Fibroblast of skin of right biceps (primary cell): ENCODE measurements around the gene BAZ2B.
"Not testable (repeated sequence)": the region's sequence is repeated elsewhere in the genome, so short reads cannot be mapped to it uniquely, and the experiment has no call there.

Source experiments
- DNase-seq: peaks from one replicate; pipeline ENCODE4 v3.0.0-alpha.2; 2013

BAZ2B gene

DNA sequence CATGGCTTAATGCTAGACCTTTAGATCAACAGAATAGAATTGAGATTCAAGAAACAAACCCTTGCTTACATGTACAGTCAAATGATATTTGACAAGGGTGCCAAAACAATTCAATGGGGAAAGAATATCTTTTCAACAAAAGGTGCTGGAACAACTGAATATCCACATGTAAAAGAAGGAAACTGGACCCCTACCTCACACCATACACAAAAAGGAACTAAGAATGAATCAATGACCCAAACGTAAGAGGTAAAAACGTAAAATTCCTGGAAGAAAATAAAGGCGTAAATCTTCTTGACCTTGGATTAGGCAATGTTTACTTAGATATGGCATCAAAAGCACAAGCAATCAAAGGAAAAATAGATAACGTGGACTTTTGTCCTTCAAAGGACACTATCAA lies 43.1 kb downstream of the BAZ2B start:
- no peak for DNase-seq

DNA sequence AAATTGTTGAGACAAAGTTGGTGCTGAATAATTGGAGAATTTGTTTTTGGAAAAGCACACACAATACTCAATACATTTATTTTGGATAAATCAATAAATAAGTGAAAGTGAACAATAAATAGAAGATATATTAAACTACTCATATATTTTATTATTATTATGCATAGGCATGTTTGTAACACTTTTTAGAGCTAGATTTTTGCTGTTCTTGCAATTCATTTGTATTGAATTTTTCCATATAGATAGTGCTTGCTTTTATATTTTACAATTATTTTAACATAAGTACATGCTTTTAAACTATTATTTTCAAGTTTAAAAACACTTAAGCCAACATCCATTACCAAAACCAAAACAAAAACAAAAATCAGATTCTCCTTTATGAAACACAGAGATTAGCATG lies 43.9 kb downstream of the BAZ2B start:
- DNase-seq, result no peak

DNA sequence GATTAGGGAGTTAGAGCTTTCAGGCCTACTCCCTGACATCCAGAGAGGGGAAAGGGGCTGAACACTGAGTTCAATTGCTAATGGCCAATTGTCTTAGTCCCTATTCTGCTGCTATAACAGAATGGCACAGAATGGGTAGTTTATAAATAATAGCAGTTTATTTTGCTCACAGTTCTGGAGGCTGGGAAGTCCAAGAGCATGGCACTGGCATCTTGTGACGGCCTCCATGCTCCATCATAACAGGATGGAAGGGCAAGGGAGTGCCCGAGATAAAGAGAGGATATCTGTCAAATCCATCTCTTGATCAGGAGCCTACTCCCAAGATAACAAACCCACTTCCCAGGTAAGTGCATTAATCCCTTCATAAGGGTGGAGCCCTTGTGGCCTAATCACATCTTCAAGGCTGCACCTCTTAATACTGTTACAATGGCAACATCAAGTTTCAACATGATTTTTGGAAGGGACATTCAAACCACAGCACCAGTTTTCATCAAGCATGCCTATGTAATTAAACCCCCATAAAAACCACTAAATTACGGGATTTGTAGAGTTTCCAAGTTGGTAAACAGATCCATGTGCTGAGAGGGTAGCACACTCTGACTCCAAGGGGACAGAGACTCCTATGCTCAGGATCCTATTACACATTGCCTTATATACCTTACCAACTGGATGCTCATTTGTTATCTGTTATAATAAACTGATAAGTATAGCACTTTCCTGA lies 44.6 kb downstream of the BAZ2B start:
- peak; percentile 19 for DNase-seq

DNA sequence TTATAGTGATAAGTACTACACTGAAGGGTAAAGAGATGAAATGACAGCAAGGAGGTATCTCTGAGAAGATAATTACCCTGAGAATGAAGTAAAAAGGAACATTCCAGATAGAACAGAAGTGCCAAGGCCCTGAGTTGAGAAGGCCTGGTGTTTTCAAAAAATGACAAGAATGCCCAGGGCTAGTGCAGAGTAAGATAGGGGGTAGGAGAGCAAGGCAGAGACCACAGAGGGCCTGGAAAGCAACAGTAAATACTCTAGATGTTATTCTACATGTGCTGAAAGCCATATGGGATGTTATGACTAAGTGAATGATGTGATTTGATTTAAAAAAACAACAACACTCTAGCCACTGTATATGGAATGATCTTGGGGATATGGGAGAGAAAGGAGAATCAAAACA lies 52.3 kb downstream of the BAZ2B start:
- peak; percentile 69 for DNase-seq

DNA sequence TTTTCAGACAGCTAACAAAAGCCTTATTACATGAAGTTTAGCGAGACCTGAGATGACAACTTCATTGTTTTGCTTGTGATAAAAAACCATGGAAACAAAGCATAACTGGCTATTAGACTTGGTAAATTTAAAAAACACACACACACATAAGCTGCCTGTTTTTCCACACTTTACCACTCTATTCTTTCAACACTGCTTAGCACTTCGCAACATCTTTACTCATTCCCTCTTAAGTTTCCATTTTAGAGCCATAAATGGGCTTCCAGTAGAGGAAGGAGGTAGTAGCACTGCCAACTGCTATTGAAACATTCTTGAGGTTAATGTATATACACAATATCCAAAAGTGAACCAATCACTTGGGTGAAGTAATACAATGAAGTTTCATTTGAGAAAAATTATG lies 54.1 kb downstream of the BAZ2B start:
- peak; percentile 59 for DNase-seq

DNA sequence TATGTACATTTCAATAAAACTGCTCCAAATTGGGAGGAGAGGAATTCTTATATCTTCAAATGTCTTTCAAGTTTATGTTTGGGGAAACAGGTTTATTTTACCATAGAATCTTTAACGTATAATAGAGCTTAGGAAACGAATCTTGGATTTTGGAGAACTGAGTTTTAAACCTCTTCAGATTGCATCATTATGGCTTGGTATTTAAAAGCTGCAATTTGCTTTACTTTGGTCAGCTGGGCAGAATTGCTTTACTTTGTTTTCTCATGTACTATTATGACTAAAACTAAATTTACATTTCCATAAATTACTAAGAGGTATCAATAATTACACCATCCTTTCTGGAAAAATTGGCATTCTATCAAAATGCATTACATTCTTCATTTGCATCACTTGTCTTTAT lies 54.6 kb downstream of the BAZ2B start:
- DNase-seq, result no peak

DNA sequence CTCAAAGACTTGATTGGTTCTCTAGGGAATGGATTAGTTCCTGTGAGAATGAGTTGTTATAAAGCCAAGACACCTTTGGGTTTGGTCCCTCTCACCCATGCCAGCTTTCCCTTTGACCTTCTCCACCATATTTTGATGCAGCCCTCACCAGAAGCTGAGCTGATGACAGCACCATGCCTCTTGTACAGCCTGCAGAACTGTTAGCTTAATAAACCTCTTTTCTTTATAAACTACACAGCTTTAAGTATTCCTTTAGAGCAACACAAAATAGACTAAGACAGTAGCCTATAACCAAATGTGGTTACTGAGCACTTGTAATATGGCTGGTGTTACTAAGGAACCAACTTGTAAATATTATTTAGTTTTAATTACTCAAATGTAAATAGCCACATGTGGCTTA lies 55.1 kb downstream of the BAZ2B start:
- DNase-seq, result no peak

DNA sequence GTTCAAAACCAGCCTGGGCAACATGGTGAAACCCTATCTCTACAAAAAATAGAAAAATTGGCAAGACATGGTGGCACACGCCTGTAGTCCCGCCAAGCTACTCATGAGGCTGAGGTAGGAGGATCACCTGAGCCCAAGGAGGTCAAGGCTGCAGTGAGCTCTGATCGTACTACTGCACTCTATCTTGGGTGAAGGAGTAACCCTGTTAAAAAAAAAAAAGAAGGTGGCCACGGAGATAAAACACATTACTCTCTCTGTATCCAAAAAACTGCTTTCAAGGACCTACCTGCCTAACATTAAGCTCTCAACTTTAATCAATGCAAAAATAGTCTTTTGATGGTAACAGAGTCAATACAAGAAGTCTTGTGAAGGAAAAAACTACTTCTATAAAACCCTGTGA lies 57.3 kb downstream of the BAZ2B start:
- no peak for DNase-seq

DNA sequence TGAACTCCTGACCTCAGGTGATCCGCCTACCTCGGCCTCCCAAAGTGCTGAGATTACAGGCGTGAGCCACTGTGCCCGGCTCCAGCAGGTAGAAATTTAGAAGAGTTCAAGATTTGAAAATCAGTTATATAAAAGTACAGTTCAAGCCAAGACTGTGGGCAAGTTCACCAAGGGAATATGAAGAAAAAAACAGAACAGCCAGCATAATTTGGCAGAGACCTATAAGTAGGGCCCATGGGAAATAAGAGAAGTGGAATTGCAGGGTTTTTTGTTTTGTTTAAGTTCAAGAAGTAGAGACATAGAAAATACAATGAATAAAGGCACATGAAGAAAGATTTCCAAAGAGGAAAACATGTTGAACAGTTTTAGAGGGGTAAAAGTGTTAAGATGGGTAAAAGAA lies 57.9 kb downstream of the BAZ2B start:
- no peak for DNase-seq

DNA sequence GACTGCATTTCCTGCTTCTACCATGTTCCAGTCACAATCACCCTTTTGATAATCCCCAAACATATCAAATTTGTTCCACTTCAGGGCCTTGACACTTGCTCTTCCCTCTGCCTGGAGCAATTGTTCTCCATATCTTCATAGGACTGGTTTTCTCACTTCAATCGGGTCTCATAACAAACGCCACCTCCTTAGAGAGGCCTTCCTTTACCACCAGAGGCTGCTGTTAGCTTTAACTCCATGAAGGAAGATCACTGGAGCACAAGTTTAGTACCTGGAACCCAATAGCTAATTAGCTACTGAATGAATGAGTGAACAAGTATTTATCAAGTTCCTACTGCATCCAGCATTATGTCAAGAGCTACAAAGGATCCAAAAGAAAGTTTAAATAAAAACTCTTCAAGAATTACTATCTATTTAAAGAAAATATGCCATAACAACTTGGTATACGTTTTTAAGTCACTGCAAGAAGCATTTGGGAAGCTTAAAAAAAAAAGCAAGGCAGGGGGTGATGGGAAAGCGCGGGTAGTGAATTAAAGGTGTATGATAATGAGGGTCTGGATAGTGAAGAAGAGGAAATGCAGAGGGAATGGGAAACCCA lies 58.8 kb downstream of the BAZ2B start:
- DNase-seq, result peak; percentile 17

DNA sequence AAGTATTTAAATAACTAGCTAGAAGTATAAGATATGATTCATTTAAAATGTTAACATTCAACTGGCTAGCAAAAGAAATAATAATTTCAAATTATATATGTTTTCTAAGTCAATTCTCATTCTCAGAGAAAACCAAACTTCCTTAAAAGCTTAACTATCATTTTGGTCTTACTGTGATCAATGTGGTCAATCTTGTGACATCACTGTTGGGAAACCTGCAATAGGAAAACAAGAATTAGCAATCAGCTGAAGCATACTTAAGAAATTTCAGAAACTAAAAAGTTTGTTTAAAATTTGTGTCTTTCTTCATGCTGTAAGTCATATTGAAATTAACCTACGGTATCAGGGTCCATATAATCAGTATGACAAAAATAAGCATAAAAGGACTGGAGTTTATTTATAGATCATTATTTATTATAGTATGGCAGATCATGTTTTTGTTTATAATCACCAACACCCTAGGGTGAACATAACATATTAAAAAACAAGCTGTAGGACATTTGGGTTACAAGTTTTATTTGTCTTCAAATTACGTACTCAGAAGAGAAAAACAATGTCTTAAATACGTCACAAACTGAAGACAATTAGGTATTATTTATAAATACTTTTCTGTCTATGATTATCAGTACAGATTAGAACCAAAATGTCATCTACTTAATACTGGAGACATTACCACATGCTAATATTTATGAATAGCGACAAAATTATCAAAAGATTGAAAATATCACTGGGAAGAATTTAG lies 60.5 kb downstream of the BAZ2B start:
- no peak for DNase-seq

DNA sequence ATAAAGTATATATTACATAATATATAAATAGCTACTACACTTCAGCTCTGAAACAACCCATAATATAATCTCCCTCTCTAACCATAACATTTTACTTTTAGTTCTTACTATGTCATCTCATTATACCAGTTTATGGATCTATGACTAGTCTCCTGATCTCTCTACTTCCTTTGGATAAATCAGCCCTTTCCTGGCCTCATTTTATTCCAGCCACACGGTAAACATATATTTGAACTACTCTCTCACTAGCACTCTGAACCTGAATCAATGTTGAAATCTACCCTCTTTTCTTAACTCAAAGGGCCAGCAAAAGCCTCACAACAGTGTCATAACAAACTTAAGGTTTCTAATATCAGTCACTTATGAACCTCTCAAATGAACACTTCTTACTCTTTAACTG lies 62.6 kb downstream of the BAZ2B start:
- DNase-seq, result no peak

DNA sequence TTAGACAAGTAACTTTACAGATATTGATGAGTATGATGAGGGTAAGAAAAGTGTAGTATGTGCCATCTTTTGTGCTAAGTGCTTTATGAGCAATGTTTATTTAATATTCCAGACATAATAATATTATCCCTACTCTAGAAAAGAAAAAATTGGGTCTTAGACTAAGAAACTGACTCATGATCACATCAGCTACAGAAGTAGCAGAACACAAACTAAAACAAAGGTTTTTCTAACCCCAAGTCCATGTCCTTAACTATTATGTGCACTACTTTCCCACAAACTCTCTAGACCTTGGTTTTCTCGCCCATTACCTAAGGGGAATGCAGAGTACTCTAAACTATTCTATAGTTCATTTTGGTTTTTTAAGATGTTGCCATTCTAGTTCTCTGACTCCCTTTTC lies 64.5 kb downstream of the BAZ2B start:
- peak; percentile 5 for DNase-seq

DNA sequence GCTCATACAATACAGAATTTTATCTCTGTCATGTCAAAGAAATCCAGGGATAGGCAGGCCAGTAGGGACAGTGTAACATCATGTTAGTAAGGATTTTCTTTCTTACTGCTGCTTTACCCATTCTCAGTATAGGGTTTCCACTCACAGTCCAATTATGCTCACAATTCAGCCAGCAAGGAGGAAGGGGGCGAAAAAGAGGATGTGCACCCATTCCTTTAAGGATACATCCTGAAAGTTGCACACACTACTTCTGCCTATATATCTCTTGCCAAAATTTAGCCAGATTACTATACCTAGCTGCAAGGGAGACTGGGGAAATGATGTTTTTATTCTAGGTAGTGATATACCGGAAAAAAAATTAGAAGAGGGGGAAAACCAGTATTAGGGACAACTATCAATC lies 66.1 kb downstream of the BAZ2B start:
- no peak for DNase-seq

DNA sequence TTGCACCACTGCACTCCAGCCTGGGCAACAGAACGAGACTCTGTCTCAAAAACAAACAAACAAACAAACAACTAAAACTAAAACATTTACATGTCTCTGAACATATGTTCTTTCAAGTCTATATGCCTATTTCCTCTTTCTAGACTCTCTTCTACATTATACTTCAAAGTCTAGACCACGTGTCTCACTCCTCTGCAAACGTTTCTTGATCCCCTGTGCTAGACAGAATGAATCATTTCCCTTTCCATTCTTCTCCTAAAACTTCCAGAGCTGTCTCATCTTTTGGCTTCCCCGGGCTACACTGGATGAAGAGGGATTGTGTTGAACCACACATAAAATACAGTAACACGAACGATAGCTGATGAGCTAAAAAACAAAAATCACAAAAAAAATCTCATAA lies 67.1 kb downstream of the BAZ2B start:
- DNase-seq, result peak; percentile 48

DNA sequence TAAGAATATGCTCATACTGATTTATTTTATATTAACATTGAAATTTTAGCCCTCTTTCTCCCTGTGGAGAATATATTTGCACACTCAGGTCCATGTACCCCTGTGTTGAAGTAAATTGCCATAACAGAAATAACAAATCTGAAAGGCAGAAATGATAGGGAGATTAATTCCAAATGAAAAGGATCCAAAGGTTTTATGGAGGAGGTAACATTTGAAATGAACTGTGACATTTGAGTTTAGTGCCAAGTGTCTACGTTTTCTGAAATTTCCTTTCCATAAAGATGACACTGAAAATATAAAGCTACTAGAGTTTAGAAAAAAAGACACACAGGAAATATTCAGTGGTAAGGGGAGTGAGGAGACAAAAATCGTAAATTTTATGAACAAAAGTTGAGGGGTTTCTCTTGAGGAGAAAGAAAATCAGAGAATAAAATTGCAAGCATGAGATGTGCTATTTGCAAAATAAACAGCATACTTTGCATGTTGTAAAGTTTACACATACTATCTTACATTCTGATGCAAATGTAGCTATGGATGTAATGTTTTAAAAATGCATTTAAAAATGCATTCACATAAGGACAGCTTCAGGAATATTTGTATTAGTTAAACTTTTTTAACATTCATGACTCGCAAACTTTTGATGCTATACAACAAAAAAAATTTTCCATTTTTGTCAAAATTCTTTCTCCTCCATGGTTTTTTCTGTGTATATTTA lies 69.5 kb downstream of the BAZ2B start:
- no peak for DNase-seq

DNA sequence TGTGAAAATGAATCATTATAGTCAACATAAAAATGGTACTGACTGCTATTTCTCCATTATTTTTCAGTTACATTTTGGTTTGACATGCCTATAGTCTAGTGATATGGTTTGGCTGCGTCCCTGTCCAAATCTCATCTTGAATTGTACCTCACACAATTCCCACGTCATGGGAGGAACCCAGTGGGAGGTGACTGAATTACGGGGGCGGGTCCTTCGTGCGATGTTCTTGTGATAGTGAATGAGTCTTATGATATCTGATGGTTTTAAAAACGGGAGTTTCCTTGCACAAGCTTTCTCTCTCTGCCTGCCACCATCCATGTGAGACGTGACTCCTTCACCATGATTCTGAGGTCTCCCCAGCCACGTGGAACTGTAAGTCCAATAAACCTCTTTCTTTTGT lies 70.3 kb downstream of the BAZ2B start:
- no peak for DNase-seq

DNA sequence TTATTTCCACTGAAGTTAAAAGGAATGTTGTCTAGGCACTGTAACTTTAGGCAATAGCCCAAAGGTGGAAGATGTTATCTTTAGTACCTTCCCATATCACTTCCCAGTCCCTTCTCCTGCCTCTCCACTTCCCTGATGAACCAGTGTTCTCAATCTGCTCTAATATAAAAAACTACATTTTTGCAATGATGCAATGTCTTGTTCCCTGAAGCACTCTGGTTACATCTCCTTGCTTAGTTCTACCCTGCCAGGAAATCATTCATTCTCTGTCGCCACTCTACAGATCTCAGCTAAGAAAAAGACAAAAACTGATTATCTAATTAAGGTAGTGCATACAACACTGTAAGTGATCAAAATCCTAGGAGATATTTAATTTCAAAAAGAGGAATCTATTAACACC lies 71.3 kb downstream of the BAZ2B start:
- DNase-seq, result peak; percentile 2

DNA sequence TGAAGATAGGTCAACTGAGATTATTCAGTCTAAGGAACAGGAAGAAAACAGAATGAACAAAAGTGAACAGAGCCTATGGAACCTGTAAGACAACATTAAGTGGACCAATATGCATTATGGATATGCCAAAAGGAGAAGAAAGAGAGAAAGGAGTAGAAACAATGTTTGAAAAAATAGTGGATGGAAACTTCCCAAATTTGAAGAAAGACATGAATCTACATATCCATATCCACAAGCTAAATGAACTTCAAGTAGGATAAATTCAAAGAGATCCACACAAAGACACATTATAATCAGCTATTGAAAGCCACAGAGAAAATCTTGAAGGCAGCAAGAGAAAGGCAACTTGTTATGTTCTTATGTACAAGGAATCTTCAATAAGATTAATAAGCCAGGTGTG lies 74.2 kb downstream of the BAZ2B start:
- no peak for DNase-seq

DNA sequence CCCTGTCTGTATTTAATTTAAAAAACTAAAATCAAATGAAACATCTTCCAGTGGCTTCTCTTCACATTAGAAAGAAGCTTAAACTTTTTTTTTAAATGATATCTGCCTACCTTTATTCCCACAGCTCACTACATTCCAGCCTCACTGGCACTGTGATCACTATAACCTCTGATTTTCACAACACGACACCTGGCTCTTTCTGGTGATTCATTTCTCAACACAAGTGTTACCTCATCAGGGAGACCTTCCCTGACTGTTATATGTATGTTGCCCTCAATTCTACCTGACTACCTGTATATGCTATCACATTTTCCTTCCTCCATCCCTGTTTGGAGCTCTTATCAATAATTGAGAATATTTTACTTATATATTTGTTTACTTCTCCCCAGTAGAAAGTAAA lies 76.6 kb downstream of the BAZ2B start:
- no peak for DNase-seq

DNA sequence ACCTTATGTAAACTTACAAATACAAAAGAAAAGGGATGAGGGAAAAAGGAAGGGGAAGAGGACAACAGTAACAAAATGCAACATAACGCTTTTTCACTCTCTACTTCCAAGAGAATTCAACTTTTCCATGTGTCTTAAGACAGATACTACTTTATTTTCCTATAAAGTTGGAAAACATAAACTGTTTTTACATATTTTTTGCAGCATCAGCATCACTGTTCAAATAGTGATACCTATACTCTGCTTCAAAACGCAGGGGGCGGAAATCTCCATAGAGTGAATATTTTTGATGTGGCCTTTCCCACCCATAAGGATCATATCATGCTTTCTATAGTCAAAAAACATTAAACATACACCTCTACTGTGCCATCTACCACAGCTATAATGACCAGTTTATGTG lies 77.5 kb downstream of the BAZ2B start:
- no peak for DNase-seq

DNA sequence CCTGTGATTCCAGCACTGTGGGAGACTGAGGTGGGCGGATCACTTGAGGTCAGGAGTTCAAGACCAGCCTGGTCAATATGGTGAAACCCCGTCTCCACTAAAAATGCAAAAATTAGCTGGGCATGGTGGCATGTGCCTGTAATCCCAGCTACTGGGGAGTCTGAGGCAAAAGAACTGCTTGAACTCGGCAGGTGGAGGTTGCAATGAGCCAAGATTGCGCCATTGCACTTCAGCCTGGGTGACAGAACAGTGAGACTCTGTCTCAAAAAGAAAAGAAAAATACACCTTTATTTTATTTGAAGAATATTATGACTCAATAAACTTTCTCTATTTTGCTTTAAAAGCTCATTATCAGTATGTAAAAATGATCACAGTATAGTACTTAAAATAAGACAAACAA lies 81.1 kb downstream of the BAZ2B start:
- not testable (repeated sequence) for DNase-seq

DNA sequence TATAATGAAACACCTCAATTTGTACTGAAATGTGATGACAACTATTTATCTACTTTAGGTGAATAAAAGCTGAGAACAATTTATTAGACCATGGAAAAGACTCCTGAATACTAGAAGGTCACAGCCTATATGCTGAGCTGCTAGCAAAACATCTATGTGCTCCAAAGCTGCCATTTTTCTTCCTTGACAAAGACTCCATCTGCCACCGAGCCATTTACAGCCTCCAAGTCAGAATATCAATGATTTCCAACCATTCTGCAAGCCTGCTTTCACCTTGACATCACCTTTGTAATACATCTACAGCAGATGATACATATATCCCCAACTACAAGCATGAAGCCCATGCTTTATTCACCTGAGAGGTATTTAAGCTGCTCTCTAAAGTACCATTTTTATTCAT lies 84.9 kb downstream of the BAZ2B start:
- DNase-seq, result no peak

DNA sequence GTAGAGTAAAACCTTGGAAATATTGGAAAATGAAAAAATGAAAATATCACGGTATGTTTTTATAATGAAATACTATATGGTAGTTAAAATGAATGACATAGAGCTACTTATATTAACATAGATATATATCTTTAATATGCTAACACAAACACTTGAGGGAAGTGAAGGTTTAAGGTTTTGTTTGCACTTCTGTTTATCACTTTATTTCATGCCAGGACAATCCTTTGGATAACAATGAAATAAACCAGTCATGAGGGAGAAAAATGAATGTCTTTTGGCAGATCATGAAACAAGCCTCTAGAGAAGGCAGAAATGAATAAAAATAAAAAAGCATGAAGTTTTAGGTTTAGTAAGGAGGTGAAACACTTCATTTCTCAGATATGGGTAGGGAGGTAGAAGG lies 89.9 kb downstream of the BAZ2B start:
- no peak for DNase-seq
